ENCODE results near the gene UBTF.

The UBTF gene

DNA sequence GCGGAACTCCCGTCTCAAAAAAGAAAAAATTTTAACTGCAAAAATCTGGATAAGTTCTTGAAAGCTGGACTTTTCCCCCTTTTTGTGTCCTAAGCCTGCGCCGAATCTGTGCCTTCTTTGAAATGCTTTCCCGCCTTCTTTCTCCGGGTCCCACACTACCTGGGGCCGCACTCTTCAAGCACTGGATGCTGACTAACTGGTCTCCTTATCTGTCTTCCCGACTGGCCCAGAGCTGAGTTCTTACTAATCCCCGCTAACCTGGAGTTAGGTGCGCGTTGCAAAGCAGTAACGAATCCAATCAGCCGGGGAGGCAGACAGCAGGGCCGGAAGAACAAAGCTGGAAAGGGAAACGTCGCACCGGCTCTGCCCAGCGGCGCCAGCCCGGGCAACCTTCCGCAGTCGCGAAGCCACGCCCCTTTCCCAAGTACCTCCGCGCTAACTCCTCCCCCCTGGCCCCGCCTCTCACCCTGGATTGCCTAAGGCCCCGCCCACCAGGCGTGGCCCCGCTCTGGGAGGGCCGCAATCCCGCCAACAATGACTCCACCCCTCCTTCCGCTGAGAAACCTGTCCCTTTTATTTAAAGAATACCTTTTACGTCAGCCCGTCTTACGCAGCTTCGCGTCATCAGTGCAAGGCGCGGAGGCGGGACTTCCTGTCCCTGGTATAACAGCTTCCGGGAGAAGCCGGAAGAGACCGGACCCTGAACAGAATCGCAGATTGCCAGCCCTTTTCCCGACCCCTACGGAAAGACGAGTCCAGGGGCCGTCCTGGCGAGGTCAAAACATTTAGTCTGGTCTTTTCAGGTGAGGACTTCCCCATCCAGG, 33.0 kb downstream of the UBTF start, which contains the start of gene TMUB2:
TMUB2 (plus strand) TSS at position 666 of the 824 bp plus-strand sequence. CDS start 737 bp downstream, outside the sequence.
- Histone ChIP-seq H3K27me3 (ENCODE audit: control insufficient read depth, low read length) (no peaks in the 10 kb centered on the region), H3K4me2 (ENCODE audit: low read length) (peak within 1 kb of the TSS; percentile 72), H3K4me1 (ENCODE audit: control insufficient read depth, low read length) (peaks cover 28% of the 10 kb centered on the region), H4K20me1 (ENCODE audit: control insufficient read depth, insufficient read depth, low read depth, low read length) (0 out of 2 replicates have a peak, but pooled peaks cover 5% of the 10 kb centered on the region), H3K9me3 (ENCODE audit: control insufficient read depth, insufficient read depth, low read length) (no peaks in the 10 kb centered on the region), H3K36me3 (ENCODE audit: control insufficient read depth, low read length) (peaks cover 32% of the 10 kb centered on the region), H3F3A (ENCODE audit: control insufficient read depth, insufficient read depth) (peaks cover 3% of the 10 kb centered on the region; the same call in 1 of the 2 replicates), H3K4me3 (ENCODE audit: low read length) (peak within 1 kb of the TSS; percentile 96), H3K9me2 (replicated peaks; ENCODE audit: control insufficient read depth, low read length) (no peaks in the 10 kb centered on the region), H3K79me2 (ENCODE audit: control insufficient read depth, low read length) (peaks cover 66% of the 10 kb centered on the region), H3K27ac (ENCODE audit: low read depth, low read length) (peak within 1 kb of the TSS; percentile 78)
- TF ChIP-seq EZH2phosphoT487 (IDR thresholded peaks at IDR 0.05; ENCODE audit: borderline replicate concordance, low read length), result no peak
- TF ChIP-seq CTCF (IDR thresholded peaks at IDR 0.05; ENCODE audit: low read depth, low read length, poor library complexity, severe bottlenecking), result no peak

DNA sequence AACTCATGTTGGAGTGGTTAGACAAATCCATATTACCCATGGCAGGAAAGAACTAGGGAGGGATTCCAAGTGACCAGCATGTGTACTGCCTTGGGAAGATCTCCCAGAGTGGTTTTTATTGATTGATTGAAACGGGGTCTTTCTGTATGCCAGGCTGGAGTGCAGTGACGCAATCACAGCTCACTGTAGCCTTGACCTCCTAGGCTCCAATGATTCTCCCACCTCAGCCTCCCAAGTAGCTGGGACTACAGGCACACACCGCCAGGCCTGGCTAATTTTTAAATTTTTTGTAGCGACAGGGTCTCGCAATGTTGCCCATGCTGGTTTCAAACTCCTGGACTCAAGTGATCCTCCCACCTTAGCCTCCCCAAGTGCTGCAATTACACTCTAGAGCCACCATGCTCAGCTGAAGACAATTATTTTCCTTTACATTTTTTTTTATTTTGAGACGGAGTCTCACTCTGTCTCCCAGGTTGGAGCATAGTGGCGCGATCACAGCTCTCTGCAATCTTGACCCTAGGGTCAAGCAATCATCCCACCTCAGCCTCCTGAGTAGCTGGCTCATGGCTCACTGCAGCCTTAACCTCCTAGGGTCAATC, 35.2 kb downstream of the UBTF start:
- Histone ChIP-seq H3K9me2 (replicated peaks; ENCODE audit: control insufficient read depth, low read length) (no peaks in the 10 kb centered on the region), H3K79me2 (ENCODE audit: control insufficient read depth, low read length) (peaks cover 67% of the 10 kb centered on the region), H3F3A (ENCODE audit: control insufficient read depth, insufficient read depth) (peaks cover 3% of the 10 kb centered on the region; the same call in 1 of the 2 replicates), H3K9me3 (ENCODE audit: control insufficient read depth, insufficient read depth, low read length) (no peaks in the 10 kb centered on the region), H3K4me1 (ENCODE audit: control insufficient read depth, low read length) (peaks cover 28% of the 10 kb centered on the region), H3K27me3 (ENCODE audit: control insufficient read depth, low read length) (no peaks in the 10 kb centered on the region), H3K36me3 (ENCODE audit: control insufficient read depth, low read length) (peaks cover 27% of the 10 kb centered on the region), H3K4me3 (ENCODE audit: low read length) (no peak overlapping the region), H3K4me2 (ENCODE audit: low read length) (peak overlapping the region; percentile 72), H3K27ac (ENCODE audit: low read depth, low read length) (no peak overlapping the region), H4K20me1 (ENCODE audit: control insufficient read depth, insufficient read depth, low read depth, low read length) (0 out of 2 replicates have a peak, but pooled peaks cover 5% of the 10 kb centered on the region)
- TF ChIP-seq EZH2phosphoT487 (IDR thresholded peaks at IDR 0.05; ENCODE audit: borderline replicate concordance, low read length) (no peak), CTCF (IDR thresholded peaks at IDR 0.05; ENCODE audit: low read depth, low read length, poor library complexity, severe bottlenecking) (no peak)

DNA sequence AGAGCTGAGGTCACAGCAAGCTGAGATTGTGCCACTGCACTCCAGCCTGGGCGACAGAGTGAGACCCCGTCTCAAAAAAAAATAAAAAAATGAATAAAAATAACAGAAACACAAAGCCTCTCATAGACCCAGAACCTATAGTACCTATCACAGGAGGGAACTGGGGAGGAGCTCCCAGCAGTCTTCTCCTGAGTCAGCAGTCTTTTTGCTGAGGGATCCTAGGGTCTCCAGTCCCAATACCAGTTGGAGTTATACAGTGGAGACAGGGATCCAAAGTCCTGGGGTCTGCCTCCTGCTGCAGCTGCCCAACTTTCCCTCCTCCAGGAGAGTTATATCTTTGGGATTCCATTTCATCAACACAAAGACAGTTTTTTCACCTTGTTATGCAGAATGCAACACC, 36.5 kb downstream of the UBTF start:
- no peaks in the 10 kb centered on the region for H3K9me3 ChIP-seq (ENCODE audit: control insufficient read depth, insufficient read depth, low read length)
- no peaks in the 10 kb centered on the region for H3K27me3 ChIP-seq (ENCODE audit: control insufficient read depth, low read length)
- H3F3A ChIP-seq (ENCODE audit: control insufficient read depth, insufficient read depth), result peaks cover 3% of the 10 kb centered on the region; the same call in 1 of the 2 replicates
- H3K36me3 ChIP-seq (ENCODE audit: control insufficient read depth, low read length), result peaks cover 32% of the 10 kb centered on the region
- H4K20me1 ChIP-seq (ENCODE audit: control insufficient read depth, insufficient read depth, low read depth, low read length), result peaks cover 5% of the 10 kb centered on the region; the same call in 1 of the 2 replicates
- no peak overlapping the region for H3K27ac ChIP-seq (ENCODE audit: low read depth, low read length)
- no peak overlapping the region for H3K4me2 ChIP-seq (ENCODE audit: low read length)
- peaks cover 22% of the 10 kb centered on the region for H3K4me1 ChIP-seq (ENCODE audit: control insufficient read depth, low read length)
- no peaks in the 10 kb centered on the region for H3K9me2 ChIP-seq (replicated peaks; ENCODE audit: control insufficient read depth, low read length)
- H3K4me3 ChIP-seq (ENCODE audit: low read length), result no peak overlapping the region
- peaks cover 61% of the 10 kb centered on the region for H3K79me2 ChIP-seq (ENCODE audit: control insufficient read depth, low read length)
- no peak for TF ChIP-seq CTCF (IDR thresholded peaks at IDR 0.05; ENCODE audit: low read depth, low read length, poor library complexity, severe bottlenecking)
- no peak for TF ChIP-seq EZH2phosphoT487 (IDR thresholded peaks at IDR 0.05; ENCODE audit: borderline replicate concordance, low read length)
